GM18511 (cell line): Measurements from ENCODE around the gene RNF19B.
"Not testable (repeated sequence)": the region's sequence is repeated elsewhere in the genome, so short reads cannot be mapped to it uniquely, and the experiment has no call there.

ENCODE experiments used
- ATAC-seq: cut with Tn5 transposase; IDR thresholded peaks from one replicate; pipeline ENCODE4 v1.9.1; 2021; ENCODE audit warnings: mild to moderate bottlenecking, moderate library complexity; ENCODE audit not compliant: unreplicated experiment

Gene RNF19B

DNA sequence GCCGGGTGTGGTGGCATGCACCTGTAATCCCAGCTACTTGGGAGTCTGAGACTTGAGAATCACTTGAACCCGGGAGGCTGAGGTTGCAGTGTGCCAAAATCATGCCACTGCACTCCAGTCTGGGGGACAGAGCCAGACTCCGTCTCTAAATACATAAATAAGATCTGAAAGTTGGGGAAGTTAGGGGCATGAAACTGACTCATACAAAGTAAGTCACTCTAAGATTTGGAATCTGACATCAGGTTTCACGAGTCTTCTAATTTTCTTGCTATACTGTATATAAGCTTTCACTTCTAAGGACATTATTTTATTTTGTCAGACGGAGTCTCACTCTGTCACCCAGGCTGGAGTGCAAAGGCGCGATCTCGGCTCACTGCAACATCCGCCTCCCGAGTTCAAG lies 30.1 kb downstream of the RNF19B start:
- ATAC-seq = no peak

- ATAC-seq = no peak
These were observed 30.8 kb downstream of the RNF19B start for GRCh38 chr1:32933742-32934322.

- ATAC-seq = no peak
These were observed 32.8 kb downstream of the RNF19B start for GRCh38 chr1:32931760-32932159.

GRCh38 chr1:32929366-32929765 lies 35.2 kb downstream of the RNF19B start:
- no peak for ATAC-seq

DNA sequence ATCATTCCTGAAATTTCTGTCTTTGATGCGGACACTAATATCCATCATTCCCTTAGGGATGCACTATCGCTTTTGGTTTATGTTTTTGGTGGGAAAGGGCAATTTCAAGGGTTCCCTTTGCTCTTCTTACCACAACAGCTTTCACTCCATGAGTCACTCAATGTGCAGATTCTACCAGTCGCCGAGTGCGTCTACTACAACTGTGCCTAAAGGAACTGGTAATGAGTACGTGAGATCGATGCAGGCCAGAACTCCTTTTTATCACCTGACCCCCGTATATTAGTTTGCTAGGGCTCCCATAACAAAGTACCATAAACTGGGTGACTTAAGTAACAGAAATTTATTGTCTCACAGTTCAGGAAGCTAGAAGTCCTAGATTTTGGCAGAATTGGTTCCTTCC lies 35.9 kb downstream of the RNF19B start:
- no peak for ATAC-seq

DNA sequence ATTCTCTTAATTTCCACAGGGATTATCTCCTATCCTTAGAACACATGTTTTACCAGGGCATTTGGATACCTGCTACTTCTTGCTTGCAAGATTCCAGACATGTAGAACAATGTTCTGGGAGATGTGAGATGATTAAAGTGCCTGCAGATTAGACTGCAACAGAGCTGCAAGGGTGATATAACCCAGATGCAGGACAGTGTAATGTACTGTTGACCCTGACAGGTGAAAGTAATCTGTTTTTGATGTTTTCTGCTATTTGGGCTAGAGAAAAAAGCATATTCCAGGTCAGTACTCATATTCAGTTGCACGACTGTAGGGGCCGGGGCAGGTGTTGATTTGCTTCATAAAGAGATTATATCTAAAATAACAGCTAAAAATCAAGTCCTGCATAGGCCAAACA lies 36.3 kb downstream of the RNF19B start:
- ATAC-seq = no peak

DNA sequence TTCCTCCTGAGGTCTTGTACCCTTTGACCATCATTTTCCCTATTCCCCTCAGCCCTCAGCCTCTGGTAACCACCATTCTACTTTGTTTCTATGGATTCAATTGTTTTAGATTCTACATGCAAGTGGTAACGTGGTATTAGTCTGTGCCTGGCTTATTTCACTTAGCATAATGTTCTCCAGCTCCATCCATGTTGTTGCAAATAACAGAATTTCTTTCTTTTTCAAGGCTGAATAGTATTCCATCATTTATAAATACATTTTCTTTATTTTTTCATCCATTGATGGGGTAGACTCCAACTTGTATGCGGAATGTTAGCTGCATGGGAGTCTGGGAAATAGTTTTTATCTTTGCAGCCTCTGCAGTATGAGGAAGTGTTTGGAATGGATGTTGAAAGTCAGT lies 37.2 kb downstream of the RNF19B start:
- no peak for ATAC-seq

DNA sequence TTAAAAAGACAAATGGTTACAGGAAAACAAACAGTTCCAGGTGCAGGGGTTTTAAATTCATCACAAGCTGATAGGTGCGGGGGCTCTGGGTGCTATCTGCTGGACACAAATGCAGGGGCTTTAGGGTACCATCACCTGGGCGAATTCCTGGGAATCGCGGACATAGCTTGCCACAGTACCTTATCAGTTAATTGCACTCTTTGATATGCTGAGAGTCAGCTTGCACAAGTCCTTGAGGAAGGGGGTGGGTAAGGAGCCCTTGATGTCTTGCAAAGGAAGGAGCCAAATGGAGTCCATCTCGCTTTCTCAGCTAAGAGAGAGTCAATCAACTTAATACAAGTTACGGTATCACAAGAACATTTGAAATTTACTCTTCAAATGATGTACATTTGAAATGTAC lies 38.0 kb downstream of the RNF19B start:
- no peak for ATAC-seq

GRCh38 chr1:32925403-32926162 lies 39.0 kb downstream of the RNF19B start:
- ATAC-seq = no peak

GRCh38 chr1:32924881-32925344 lies 39.7 kb downstream of the RNF19B start:
- ATAC-seq = no peak

DNA sequence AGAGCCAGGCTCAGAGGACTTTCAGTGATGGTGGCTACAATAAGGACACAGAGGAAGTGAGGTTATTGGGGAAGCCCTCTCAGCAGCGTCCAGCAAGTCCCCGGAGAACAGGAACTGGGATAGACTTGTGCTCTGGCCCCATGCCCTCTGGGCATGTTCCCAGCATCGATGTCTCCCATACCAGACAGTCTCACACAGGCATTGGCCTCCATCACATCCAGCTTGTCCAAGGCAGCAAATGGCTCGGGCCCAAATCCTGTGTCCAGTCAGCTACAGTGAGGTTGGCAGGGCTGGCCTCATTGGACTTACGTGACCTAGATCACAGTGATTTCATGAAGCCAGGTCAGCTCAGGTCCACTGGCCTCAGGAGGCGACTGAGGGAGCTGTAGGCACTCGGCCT lies 43.8 kb downstream of the RNF19B start:
- no peak for ATAC-seq

DNA sequence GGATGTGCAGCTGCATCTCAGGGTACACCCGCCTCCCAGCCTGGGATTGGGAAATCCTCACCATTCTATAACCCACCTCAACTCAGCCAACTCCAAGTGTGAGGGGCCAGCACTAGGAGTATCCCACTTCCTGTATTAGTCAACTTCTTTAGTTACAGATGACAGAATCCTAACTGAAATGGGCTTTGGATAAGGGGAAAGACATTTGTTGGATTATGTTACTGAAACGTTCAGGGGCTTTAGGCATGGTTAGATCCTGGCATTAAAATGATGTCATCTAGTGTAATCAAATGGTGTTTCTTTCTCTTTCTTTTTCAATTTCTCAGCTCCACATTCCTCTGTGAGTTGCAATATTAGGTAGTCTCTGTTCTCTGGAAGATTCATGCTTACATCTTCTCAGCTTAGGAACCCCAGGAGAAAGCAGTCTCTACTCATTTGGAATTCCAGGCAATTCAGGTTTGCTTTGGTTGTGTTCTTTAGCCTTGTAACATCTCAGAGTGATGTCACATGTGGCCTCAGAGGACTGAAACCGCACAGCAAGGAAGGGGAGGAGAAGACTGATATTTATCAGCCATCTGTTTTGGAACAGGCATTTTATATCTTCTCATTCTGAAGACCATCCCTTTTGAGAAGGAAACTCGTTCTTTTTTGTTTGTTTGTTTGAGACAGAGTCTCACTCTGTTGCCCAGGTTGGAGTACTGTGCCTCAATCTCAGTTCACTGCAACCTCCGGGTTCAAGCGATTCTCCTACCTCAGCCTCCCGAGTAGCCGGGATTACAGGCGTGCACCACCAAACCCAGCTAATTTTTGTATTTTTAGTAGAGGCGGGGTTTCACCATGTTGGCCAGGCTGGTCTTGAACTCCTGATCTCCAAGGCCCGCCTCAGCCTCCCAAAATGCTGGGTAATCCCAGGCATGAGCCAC lies 44.5 kb downstream of the RNF19B start:
- ATAC-seq = no peak

GRCh38 chr1:32918179-32918578 lies 46.4 kb downstream of the RNF19B start:
- ATAC-seq = no peak

DNA sequence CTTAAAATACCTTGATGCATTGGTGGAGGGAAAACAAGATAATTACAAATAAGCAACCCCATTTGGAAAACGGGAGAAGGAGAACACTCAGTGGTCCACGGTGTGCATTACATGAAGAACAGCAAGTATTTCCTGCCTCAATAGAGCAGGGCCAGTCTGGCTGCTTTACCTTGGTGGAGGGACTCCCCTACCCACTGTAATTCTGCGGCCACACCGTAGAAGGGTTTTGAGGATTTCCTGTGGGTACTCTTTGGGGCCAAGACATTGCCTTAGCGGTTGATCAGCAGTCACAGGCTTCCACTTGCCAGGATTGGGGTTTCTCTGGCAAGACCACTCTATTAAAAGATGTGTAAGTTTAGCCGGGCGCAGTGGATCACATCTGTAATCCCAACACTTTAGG lies 47.1 kb downstream of the RNF19B start:
- no peak for ATAC-seq

DNA sequence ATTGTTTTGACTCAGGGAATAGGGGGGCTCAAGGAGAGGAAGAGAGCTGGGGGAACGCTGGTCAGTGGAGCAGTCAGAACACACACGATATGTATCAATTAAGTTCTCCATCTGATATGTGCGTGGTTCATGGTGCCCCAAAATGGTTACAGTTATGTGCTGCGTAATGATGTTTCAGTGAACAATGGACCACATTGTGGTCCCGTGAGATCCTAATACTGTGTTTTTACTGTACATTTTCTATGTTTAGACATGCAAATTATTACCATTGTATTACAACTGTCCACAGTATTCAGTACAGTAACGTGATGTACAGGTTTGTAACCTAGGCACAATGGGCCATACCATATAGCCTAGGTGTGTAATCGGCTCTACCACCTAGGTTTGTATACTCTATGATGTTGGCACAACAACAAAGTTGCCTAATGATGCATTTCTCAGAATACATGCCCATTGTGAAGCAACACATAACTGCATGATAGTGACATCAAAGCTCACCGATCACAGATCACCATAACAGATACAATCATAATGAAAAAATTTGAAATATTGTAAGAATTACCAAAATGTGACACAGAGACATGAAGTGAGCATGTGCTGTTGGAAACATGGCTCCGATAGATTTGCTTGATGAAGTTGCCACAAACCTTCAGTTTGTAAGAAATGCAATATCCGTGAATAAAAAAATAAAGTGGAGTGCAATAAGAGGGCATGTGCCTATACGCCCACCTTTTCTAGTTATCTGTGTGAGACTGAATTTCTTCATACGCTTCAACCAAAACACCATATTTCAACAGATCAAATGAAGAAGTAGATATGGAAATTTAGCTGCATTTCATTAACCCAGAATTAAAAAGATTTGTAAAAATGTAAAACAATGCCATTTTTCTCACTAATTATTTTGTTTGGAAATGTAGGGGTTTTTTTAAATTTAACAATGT lies 48.6 kb downstream of the RNF19B start:
- ATAC-seq = no peak

GRCh38 chr1:32910319-32910718 lies 54.3 kb downstream of the RNF19B start:
- ATAC-seq = no peak

DNA sequence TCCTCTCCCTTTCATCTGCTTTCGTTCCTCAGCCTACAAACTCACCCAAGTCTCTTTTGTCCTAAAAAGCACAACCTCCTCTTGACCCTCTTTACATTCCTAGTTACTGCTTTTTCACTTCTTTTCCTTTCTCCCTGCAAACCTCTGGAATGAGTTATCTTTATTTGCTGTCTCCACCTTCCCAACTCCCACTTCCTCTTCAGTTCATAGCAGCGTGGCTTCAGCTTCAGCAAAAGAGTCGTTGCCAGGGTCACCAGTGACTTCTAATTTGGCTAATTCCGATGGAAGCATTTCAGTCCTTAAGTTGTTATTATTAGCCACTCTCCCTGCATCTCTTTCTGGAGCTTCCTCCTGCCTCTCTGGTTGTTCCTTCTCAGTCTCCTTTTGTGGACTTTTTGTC lies 57.2 kb downstream of the RNF19B start:
- no peak for ATAC-seq

DNA sequence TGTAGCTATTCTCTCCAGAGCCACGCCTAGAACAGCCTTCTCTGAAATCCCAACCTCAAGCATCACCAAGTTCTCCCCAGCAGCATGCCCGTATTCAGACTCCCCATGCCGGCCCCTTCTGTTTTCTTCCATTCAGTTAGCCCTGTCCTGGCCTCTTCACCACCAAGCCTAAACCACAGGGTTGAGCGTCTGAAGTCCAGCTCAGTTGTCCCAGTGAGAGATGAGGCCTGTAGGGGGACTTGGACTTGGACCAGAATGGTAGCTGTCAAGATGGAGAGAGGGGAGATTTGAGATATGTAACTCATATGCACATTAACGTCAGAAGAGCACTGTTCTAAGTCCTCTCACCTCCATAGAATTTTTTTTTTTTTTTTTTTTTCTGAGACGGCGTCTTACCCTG lies 58.0 kb downstream of the RNF19B start:
- ATAC-seq = no peak

GRCh38 chr1:32905588-32905987 lies 59.0 kb downstream of the RNF19B start:
- ATAC-seq = not testable (repeated sequence)

DNA sequence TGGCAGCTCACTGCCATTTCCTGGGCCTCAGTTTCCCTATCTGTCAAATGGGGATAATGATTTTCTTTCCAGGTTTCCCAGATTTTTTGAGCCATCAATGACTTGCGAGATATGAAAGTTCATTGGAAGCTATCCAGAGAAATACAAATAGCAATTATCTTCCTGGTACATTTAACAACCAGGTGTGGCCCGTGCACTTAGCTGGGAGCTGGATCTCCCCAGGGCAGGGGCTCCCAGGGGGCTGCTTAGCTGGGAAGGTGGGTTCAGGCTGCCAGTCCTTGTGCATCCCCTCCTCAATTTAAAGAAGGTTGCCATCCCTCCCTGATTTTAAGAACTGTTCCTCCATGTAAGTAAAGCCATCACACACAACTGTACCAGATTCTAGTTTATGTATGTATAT lies 59.8 kb downstream of the RNF19B start:
- ATAC-seq = no peak
